HG03064 (cell line): Measurements from ENCODE around the gene MYADM.

Experiments
- ATAC-seq: cut with Tn5 transposase; IDR thresholded peaks from one replicate; pipeline ENCODE4 v1.9.1; 2021; ENCODE audit warnings: low read depth; ENCODE audit not compliant: unreplicated experiment

The MYADM gene

GRCh38 chr19:53883231-53883661 lies 15.6 kb downstream of the MYADM start:
- no peak for ATAC-seq

DNA sequence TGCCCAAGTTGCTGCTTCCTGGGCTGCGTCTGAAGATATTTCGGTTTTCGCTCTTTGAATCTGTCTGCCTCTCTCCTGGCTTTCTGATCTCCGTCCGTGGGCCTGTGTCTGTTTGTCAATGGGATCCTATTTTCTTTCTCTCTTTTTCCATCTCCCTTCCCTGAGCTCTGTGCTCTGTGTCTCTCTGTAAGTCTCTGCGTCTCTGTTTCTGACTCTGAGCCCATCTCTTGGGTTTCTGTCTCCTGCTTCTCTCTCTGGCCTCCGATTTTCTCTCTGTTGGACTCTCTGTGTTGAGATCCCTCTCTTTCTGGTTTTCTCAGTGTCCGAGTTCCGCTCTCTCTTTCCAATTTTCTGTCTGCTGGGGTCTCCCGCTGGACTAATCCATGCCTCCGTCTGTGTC lies 16.1 kb downstream of the MYADM start:
- no peak for ATAC-seq

DNA sequence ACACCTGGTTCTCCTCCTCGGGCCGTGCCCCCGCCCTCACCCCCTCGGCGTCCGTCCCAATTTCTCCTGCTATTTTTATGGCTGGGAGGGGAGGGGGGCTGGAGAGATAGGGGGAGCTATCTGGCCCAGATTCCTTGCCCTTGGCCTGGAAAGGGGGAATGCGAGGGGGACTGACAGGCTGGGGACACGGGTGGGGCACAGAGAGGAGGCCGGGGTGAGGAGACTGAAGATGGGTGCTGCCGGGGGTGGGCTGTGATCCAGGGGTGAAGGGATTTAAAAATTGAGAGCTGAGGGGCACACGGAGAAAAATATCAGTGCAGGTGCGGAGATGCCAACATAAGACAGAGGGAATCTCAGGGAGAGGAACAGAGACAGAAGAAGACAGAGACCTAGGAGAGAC lies 16.6 kb downstream of the MYADM start:
- no peak for ATAC-seq

- no peak for ATAC-seq
Observed at GRCh38 chr19:53885036-53885435, 17.4 kb downstream of the MYADM start.

GRCh38 chr19:53892301-53892980 lies 24.8 kb downstream of the MYADM start:
- ATAC-seq: no peak

- no peak for ATAC-seq
Observed at GRCh38 chr19:53892981-53893325, 25.3 kb downstream of the MYADM start.

DNA sequence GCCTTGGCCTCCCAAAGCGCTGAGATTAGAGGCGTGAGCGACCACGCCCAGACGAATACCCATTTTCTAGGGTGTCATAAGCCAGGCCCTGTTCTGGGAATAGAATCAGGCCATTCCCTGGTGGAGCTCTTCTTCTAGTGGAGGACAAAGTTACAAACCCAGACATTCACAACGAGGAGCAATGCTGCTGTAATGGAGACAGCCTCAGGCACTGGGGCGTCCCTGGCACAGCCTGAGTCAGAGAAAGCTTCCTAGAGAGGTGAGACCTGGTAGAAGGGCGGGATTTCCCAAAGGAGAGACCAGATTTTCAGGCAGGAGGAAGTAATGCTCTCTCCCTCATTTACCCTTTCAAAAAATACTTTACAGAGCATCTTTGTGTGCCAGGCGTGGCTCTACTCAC lies 27.0 kb downstream of the MYADM start:
- ATAC-seq: no peak

GRCh38 chr19:53896682-53897081 lies 29.0 kb downstream of the MYADM start:
- no peak for ATAC-seq

GRCh38 chr19:53897459-53897858 lies 29.8 kb downstream of the MYADM start:
- no peak for ATAC-seq

DNA sequence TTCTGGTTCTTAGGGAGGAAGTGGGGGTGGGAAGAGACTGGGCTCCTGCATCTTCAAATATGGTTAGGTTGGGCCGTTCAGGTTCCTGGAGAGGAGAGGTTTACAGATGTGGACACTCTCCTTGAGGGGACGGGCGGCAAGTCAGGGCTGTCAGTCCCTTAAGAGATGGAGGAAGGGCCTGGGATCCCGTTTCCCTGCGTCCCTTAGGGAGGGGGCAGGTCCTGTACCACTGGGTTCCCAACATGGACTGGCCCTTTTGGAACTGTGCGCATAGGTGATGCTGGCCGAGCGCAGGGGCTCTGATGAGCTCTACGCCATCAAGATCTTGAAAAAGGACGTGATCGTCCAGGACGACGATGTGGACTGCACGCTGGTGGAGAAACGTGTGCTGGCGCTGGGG lies 30.5 kb downstream of the MYADM start:
- no peak for ATAC-seq

DNA sequence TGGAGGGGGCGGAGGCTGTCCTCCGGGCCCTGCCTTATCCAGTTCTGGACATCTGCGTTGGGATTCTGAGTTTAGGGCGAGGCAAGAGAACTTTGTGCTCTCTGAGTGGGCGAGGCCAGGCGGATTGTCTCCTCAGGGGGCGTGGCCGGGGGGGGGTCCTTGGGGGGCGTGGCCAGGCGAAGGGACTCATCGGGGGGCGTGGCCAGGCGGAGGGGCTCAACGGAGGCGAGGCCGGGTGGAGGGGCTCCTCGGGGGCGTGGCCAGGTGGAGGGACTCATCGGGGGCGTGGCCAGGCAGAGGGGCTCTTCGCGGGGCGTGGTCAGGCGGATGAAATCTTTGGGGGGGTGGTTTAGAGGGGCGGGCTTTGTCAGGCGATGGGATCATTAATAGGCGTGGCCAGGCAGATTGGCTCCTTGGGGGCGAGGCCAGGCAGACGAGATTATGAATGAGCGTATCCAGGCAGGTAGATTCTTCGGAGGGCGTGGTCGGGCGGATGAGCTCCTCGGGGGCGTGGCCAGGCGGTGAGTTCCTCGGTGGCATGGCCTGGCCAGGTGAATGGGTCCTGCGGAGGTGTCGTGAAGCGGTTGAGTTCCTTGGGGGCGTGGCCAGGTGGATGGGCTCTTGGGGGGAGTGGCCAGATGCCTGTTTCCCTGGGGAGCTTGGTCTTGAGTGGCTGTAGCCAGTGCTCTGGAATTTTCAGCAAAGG lies 31.1 kb downstream of the MYADM start:
- no peak for ATAC-seq

GRCh38 chr19:53900191-53900860 lies 32.6 kb downstream of the MYADM start:
- no peak for ATAC-seq

DNA sequence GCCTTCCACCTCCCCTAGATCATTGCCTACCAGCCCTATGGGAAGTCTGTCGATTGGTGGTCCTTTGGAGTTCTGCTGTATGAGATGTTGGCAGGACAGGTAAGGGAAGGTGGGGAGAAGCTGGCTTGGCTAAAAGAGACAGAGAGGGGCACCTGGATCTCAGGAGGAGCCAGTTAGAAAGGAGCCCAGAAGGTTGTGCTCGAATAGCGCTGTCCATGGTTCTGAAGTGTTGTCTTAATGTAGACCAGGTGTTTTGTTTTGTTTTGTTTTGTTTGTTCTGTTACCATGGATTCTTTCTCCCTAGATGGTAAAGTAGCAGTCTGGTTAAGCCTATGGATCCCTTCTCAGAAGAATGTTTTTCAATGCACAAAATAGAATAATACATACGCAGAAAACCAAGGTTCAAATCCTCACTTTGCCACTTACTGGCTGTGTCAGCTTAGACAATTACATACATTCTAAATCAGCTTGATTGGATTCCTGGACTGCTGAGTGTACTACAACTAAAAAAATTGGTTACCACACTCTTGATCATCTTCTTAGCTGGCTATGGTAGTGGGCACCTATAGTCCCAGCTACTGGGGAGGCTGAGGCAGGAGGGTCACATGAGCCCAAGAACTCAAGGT lies 35.5 kb downstream of the MYADM start:
- no peak for ATAC-seq

GRCh38 chr19:53904909-53905308 lies 37.2 kb downstream of the MYADM start:
- no peak for ATAC-seq

DNA sequence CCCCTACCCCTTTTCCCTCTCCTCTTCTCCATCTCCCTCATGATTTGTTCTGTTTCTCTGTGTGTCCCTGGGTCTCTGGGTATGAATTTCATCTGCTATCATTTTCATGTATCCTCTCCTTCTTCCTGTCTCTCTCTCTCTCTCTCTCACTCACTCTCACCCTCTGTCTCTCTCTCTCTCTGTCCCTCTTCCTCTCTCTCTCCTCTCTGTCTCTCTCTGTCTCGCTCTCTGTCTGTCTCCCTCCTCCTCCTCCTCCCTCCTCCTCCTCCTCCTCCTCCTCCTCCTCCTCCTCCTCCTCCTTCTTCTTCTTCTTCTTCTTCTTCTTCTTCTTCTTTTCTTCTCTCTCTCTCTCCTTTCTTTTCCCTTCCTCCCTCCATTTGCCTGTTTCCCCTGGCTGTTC lies 38.1 kb downstream of the MYADM start:
- ATAC-seq: no peak

DNA sequence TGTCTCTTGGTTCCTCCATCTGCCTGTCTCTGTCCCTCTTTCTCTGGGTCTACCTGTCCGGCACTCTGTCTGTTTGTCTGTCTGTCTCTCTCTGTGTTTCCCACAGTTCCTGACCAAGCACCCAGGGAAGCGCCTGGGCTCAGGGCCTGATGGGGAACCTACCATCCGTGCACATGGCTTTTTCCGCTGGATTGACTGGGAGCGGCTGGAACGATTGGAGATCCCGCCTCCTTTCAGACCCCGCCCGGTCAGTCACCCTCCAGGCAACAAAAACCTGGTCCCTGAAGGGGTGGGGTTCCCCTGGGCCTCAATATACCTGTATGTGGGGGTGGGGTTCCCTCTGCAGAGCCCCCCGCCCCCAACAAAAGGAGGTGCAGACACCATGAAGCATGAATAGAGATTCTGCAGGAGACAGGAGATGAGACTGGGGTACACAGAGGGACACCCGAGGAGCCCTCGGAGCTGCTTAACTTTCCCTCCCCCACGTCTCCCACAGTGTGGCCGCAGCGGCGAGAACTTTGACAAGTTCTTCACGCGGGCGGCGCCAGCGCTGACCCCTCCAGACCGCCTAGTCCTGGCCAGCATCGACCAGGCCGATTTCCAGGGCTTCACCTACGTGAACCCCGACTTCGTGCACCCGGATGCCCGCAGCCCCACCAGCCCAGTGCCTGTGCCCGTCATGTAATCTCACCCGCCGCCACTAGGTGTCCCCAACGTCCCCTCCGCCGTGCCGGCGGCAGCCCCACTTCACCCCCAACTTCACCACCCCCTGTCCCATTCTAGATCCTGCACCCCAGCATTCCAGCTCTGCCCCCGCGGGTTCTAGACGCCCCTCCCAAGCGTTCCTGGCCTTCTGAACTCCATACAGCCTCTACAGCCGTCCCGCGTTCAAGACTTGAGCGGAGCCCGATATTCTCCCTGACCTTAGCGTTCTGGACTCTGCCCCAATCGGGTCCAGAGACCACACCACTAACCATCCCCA lies 38.8 kb downstream of the MYADM start:
- no peak for ATAC-seq

DNA sequence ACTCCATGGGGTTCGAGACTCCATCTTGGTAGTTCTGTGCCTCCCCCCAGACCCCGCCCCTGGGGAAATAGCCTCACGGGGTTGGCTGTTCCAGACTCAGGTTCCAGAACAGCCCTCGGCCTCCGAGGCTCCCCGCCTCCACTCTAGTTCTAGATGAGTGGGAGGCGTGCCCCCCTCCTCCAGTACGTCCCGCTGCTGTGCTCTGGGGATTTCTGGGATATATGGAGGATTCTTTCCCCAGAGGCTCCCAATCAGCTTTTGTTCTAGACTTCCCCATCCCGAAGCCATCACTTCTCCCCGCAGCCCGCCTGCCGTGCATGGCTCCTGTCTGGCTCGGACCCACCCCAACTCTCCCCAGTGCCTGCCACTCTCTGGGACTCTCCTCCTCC lies 39.5 kb downstream of the MYADM start:
- no peak for ATAC-seq

DNA sequence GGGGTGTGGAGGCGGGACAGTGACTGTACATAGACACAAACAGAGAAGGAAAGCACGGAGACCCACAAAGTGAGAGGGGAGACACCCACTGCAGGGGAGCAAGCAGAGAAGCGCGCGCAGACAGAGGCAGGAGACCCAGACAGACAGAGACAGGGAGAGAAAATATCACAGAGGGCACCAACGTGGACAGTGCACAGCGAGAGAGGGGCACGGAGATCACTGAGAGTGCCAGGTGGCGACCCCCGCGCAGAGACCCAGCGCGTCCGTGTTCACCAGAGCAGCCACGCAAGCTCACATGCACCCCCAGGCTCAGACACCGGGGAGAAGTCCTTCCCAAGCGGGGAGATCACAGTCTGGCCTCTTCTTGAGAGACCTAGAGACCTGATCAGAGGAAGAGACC lies 40.0 kb downstream of the MYADM start:
- ATAC-seq: no peak

GRCh38 chr19:53908106-53908934 lies 40.6 kb downstream of the MYADM start:
- ATAC-seq: no peak
